Measurements from ENCODE around the gene NUDT17. TPM values are rescaled to one million over a fixed set of nuclear protein-coding genes. Genes with fewer than 3 reads are reported as not detected.

The NUDT17 gene
- total and polyA plus RNA-seq, 2 of the 8 experiments (the other 6 are each of a cell fraction or from before 2014, with no cell fraction given) = 2.7 to 4.1 TPM

DNA sequence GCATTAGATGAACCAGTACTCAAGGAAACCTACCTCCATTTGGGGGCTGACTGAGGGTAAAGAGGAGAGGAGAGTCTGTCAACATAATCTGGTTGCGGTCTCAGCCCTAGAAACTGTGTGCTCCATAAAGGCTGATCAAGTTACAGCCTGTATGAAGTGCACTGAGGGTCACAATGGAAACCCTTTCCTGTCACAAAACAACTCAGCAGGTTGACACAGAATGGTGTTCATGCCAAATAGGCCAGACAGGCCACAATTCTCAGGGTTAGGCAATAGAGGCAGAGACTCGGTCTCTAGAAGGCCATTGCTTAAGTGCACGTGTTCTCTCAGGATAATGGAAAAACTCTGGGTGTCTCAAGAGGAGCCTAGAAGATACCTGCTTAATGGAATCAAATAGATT lies 44.3 kb downstream of the NUDT17 start:
- peaks cover 0 to 9% (median 8%) of the 10 kb centered on the region in 4 experiments; a peak in 6 of 7 replicates for H3K27me3 ChIP-seq (replicated peaks in 1 of 4; ENCODE audit: control insufficient read depth in 3 of 4, extremely low read depth in 1 of 4, insufficient read depth in 3 of 4, low read length in 3 of 4)
- FAIRE-seq = no peak
- no peak overlapping the region for H4K91ac ChIP-seq (replicated peaks; ENCODE audit: insufficient read length, low read length)
- peak overlapping the region; percentile 33; the same call in 1 of the 2 replicates for H2BK12ac ChIP-seq (ENCODE audit: low read depth, low read length)
- H3K4me1 ChIP-seq (replicated peaks in 1 of 4; ENCODE audit: control insufficient read depth in 3 of 4, insufficient read depth in 4 of 4, low read length in 3 of 4) = peaks cover 0 to 6% (median 4%) of the 10 kb centered on the region in 4 experiments; a peak in 4 of 7 replicates
- H3K23me2 ChIP-seq (ENCODE audit: low read depth, low read length) = peaks cover 5% of the 10 kb centered on the region; the same call in 1 of the 2 replicates
- no peak overlapping the region for H2BK20ac ChIP-seq (ENCODE audit: low read length)
- H2BK120ac ChIP-seq (replicated peaks; ENCODE audit: low read depth, low read length) = no peak overlapping the region
- H3K4me3 ChIP-seq (ENCODE audit: extremely low read depth in 1 of 4, insufficient read depth in 2 of 4, low read depth in 3 of 4, low read length in 4 of 4) = no peak overlapping the region
- no peak overlapping the region for H3K14ac ChIP-seq (ENCODE audit: insufficient read length)
- H3K36me3 ChIP-seq (ENCODE audit: control insufficient read depth in 2 of 4, insufficient read depth in 4 of 4, low read length in 3 of 4) = no peaks in the 10 kb centered on the region
- H2AFZ ChIP-seq (ENCODE audit: low read length) = no peak overlapping the region
- no peak for DNase-seq (ENCODE audit: low read depth in 1 of 2, low spot score in 2 of 2)
- no peak overlapping the region for H2BK15ac ChIP-seq (ENCODE audit: low read length)
- no peak overlapping the region for H3K4me2 ChIP-seq (ENCODE audit: insufficient read depth in 1 of 2, low read depth in 2 of 2, low read length in 2 of 2)
- CTCF ChIA-PET (ENCODE audit: partially characterized antibody) = interaction anchor here (0.6 to 8.7 kb wide), 8 partner anchors 9 to 126 kb away, joined by 3 to 146 read pairs (median 48); partner anchors contain the start of genes ITGA10, NUDT17, PEX11B and PIAS3
- H4K5ac ChIP-seq (ENCODE audit: insufficient read length, low read depth, low read length) = no peak overlapping the region
- no peak overlapping the region for H2BK5ac ChIP-seq (ENCODE audit: low read depth, low read length)
- H3K79me2 ChIP-seq (ENCODE audit: control insufficient read depth in 1 of 2, insufficient read depth in 2 of 2, low read length in 2 of 2) = no peaks in the 10 kb centered on the region
- no peak overlapping the region for H3K56ac ChIP-seq (replicated peaks; ENCODE audit: insufficient read length, low read depth, low read length)
- H3K4ac ChIP-seq (replicated peaks; ENCODE audit: insufficient read length, low read depth, low read length) = no peak overlapping the region
- no peaks in the 10 kb centered on the region for H3K79me1 ChIP-seq (ENCODE audit: low read depth, low read length)
- no peak overlapping the region for H4K8ac ChIP-seq (ENCODE audit: extremely low read depth, insufficient read depth, low read length)
- H2AK5ac ChIP-seq (ENCODE audit: low read depth, low read length) = no peak overlapping the region
- POLR2A ChIA-PET (ENCODE audit: partially characterized antibody) = no interaction called here
- H3K9ac ChIP-seq (replicated peaks in 1 of 4; ENCODE audit: extremely low read depth in 1 of 4, low read depth in 3 of 4, low read length in 3 of 4) = no peak overlapping the region
- no peaks in the 10 kb centered on the region for H3K9me3 ChIP-seq (ENCODE audit: insufficient read depth in 2 of 2, low read depth in 1 of 2, low read length in 1 of 2)
- no peaks in the 10 kb centered on the region for H4K20me1 ChIP-seq (replicated peaks in 1 of 2; ENCODE audit: control insufficient read depth in 1 of 2, insufficient read depth in 2 of 2, low read length in 2 of 2)
- H3K18ac ChIP-seq (ENCODE audit: extremely low read depth, low read length) = no peak overlapping the region
- 88% methylated on average over 3 of the region's 3 CpGs; no CpG with 5 or more reads in 1 of the 2 experiments for WGBS, 2 experiments (ENCODE audit: extremely low coverage in 1 of 2, insufficient coverage in 1 of 2, insufficient read length in 1 of 2, insufficient replicate concordance in 2 of 2, low coverage in 1 of 2, low lambda C conversion rate in 2 of 2, missing lambda C conversion rate in 1 of 2)
- no peak overlapping the region for H3K23ac ChIP-seq (ENCODE audit: insufficient read length)
- H3K27ac ChIP-seq (ENCODE audit: low read depth, low read length) = no peak overlapping the region
- no peak for TF ChIP-seq CTBP2 (IDR thresholded peaks at IDR 0.05; ENCODE audit: borderline replicate concordance, insufficient read depth, insufficient read length, low read length)
- TF ChIP-seq TAF1 (IDR thresholded peaks at IDR 0.05; ENCODE audit: low read depth, low read length) = no peak
- no peak for TF ChIP-seq GABPA (IDR thresholded peaks at IDR 0.05; ENCODE audit: borderline replicate concordance, insufficient read depth, low read length)
- no peak for TF ChIP-seq YY1 (IDR thresholded peaks at IDR 0.05; ENCODE audit: low read depth, low read length)
- TF ChIP-seq, protein P1, sequence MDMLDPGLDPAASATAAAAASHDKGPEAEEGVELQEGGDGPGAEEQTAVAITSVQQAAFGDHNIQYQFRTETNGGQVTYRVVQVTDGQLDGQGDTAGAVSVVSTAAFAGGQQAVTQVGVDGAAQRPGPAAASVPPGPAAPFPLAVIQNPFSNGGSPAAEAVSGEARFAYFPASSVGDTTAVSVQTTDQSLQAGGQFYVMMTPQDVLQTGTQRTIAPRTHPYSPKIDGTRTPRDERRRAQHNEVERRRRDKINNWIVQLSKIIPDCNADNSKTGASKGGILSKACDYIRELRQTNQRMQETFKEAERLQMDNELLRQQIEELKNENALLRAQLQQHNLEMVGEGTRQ (IDR thresholded peaks at IDR 0.05; ENCODE audit: low read length) = no peak
- TF ChIP-seq RFX5 (IDR thresholded peaks at IDR 0.05; ENCODE audit: borderline replicate concordance, low read depth, low read length) = no peak
- TF ChIP-seq CBX8 (IDR thresholded peaks at IDR 0.05; ENCODE audit: borderline replicate concordance, low read depth, low read length) = no peak
- TF ChIP-seq KDM5A (IDR thresholded peaks at IDR 0.05; ENCODE audit: low read length) = no peak
- TF ChIP-seq ZNF274 (IDR thresholded peaks at IDR 0.05; ENCODE audit: borderline replicate concordance, extremely low read depth, low read length) = no peak
- TF ChIP-seq RXRA (IDR thresholded peaks at IDR 0.05; ENCODE audit: insufficient read depth, low read depth, low read length) = no peak
- TF ChIP-seq, protein P2, sequence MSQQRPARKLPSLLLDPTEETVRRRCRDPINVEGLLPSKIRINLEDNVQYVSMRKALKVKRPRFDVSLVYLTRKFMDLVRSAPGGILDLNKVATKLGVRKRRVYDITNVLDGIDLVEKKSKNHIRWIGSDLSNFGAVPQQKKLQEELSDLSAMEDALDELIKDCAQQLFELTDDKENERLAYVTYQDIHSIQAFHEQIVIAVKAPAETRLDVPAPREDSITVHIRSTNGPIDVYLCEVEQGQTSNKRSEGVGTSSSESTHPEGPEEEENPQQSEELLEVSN (IDR thresholded peaks at IDR 0.05) = no peak
- TF ChIP-seq POU5F1 (IDR thresholded peaks at IDR 0.05; ENCODE audit: low read depth, low read length) = no peak
